HS-5 (cell line): ENCODE results near the gene CCNF.
"Not testable (repeated sequence)": the region's sequence is repeated elsewhere in the genome, so short reads cannot be mapped to it uniquely, and the experiment has no call there.

ENCODE experiments used
- DNase-seq: peaks from one replicate; pipeline ENCODE4 v3.0.0-alpha.2; 2012; ENCODE audit warnings: low read depth

Gene CCNF

DNA sequence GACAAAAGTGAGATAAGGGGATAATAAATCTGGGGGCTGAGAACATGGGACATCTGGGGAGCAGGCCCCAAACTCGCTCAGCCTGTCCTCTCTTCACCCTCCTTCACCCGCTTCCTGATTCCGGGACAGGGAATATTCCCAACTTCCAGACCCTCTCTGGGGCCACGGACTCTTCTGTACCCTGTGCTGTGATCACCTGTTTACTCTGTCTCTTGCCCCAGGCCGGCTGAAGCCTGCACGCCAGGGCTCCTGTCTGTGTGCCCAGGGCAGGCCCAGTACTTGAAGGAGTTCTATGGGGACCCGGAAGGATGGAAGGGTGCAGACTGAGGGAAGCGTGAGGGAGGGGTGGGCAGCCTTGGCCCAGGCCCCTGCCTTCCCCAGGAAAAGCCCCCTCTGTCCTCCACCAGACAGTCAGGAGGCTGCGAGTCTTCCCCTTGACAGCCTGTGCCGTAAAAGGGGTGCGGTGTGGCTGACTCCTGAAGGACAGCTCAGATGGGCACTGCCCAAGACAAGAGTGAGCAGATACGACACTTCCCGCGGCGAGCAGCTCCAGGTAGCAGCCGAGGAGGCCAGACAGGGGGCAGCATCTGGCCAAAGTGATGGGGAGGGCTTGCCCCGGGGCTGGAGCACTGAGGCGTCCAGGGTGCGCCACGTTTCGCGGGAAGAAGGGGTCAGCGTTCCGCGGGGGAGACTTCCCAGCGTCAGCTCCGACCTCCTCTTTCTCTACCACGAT lies 1.0 kb upstream of the CCNF start:
- DNase-seq, result no peak

DNA sequence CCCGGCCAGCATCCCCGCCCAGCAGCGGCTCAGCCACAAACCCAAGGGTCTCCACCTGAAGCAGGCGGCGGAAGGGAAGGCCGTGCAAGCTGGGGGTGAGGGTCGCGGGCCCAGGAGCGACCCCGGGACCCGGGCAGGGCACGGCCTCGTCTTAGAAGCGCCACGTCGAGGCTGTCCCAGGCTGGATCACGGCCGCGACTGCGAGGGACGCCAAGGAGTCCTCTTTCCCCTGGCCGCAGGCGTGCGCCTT lies 538 bp upstream of the CCNF start:
- DNase-seq, result no peak

DNA sequence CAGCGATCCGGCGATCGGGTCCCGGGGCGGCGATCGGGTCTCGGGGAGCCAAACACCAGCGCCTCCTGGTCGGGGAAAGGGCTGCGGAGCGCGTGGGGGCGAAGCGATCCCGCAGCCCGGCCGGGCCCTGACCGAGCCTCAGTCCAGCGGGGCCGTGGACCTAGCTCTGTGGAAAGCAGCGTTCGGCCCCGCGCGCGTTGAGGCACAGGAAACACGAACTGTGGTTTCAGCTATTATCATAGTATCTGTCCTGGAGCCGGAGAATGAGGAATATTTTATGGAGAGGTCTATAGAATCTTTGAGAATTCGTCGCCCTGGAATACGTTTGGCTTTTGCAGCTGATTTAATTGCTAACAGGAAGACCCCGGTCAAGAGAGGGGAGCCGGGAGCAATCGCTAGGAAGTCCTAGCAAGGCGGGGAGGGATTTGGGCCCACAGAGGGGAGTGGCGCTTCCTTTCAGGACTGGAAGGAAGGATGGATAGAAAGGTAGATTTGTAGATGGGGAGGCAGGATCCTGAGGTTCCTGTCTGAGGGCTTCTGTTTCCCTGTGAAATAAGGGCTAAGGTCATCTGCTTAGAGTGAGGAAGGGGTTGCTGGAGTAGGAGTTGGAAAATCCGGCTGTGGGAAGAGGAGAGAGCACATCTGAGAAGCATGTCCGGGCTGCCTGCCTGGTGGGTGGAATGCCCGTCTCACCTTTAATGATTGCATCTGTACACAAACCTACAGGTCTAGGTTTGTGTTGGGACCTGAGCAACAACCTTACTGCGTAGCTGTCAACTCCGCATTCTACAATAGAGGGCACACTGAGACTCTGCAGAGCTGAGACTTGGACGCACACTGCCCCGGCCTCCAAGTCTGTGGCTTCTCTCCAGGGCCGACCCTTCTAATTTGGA lies 770 bp downstream of the CCNF start:
- no peak for DNase-seq

DNA sequence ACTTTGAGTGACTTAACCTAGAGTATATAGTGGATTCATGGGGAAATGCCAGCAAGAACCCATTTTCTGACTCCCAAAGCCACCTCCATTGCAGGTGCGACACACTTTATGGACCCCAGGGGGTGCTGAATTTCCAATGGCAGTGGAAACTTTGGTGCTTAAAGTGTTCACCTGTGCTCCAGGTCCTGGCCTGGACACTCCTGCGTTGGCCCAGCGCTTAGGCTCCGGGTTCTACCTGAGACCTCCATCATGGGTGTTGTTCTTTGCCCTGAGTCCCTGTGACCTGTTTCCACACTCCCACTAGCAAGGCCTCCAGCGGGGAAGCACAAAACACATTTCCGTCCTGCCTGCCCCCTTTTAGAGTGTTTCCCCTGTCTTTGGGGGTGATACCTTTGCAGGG lies 3.0 kb downstream of the CCNF start:
- no peak for DNase-seq

DNA sequence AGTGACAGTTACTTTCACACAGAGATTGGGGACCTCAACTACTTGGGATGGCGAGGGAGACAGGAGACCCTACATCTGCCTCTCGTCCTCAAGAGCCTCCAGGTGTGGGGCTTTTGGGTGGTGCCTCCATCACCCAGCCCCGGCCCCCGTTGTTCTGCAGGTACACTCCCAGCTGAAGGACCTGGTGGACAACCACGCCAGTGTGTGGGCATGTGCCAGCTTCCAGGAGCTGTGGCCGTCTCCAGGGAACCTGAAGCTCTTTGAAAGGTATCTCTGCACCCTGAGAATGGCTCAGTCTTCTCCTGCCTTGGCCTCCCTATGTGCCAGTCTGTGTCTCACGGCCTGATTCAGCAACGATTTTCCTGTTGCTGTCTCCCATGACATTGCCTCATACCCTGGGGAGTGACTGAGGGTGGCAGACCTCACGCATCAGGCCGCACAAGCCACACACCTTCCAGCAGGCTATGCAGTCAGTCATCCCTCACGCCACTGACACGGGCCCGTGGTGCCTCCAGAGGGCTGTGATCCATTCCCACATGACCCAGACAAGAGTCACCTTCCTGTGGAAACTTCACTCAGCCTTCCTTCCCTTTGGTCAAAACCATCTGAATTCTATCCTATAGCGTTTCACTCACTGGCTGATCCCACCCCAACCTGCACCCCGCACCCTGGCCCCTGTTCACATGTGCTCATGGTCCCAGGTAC lies 3.7 kb downstream of the CCNF start:
- DNase-seq, result no peak

DNA sequence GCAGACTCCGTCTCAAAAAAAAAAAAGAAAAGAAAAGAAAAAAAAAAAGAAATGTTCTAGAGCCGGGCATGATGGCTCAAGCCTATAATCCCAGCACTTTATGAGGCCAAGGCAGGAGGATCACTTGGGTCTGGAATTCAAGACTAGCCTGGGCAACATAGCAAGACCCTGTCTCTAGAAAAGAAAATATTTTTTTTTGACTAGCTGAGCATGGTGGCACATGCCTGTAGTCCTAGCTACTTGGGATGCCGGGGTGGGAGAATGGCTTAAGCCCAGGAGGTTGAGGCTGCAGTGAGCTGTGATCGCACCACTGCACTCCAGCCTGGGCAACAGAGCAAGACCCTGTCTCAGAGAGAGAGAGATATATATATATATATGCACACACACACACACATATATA lies 6.0 kb downstream of the CCNF start:
- not testable (repeated sequence) for DNase-seq

DNA sequence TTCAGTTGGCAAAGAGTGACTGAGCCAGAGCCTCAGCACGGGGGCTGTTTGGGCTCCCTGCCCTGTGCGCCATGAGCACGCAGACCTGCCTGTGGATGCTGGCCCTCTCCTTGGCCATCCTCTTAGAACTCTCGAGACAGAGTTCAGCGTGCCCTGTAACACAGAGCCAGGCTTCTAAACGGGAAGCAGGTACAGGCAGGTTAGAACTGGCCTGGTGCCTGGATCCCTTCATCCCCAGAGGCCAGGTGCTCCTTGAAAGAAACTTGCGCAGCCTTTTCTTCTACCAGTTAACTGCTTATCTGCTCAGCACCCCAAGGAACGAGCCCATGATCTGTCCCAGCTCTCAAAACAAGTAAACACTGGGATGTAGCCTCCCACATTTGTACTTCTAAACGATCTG lies 6.9 kb downstream of the CCNF start:
- DNase-seq, result no peak

DNA sequence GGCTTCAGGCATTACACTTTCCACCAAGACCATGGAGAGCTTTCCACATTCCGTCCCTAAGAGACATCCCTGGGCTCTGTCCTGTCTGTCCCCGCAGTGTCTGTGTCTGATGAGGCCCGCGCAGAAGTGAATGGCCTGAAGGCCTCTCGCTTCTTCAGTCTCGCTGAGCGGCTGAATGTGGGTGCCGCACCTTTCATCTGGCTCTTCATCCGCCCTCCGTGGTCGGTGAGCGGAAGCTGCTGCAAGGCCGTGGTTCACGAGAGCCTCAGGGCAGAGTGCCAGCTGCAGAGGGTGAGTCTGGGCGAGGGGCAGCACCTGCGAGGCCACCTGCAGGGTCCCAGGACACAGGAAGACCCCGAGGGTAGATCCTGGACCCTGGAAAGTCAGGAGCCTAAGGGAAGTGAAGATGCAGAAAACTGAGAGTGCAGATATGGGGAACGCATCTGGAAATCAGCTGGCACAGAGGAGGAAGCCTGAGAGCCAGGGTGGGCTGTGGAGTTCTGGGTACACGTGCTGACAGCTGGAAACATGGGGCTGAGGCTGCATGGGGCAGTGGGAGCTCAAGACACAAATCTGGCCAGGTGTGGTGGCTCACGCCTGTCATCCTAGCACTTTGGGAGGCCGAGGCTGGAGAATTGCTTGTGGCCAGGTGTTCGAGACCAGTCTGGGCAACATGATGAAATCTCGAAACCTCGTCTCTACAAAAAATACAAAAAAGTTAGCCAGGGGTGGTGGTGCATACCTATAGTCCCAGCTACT lies 8.0 kb downstream of the CCNF start:
- DNase-seq, result no peak

DNA sequence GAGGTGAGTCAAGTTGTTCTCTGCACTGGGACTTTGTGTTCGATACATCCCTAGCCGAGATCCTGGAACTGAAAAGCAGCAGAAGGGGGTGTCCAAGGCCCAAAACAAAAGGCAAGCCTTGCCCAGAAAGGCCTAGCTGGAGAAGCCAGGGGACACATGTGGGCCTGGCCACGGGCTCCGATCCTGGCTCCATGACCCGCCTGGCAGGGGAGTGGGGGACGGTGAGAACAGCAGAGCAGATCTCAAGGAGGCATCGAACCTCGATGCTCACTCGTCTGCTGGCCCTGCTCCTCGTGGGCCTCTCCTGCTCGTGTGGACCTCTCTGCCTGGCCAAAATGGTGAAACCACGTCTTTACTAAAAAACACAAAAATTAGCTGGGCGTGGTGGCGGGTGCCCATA lies 8.9 kb downstream of the CCNF start:
- DNase-seq, result no peak

DNA sequence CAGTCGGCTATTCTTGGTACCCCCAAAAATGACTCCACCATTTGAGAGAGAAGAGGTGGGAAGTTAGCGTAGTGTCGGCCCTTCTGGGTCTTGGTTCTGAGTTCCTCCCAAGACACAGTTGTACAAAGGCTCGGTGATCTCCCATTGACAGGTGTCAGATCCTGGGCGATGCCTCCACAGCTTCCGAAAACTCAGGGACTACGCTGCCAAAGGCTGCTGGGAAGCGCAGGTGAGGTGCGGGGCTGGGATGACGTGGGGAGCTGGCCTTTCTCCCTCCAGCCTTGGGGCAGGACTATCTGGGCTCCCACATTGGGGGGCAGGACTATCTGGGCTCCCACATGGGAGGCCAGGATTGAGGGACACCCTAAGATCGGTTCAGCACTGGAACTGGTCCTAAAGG lies 10.4 kb downstream of the CCNF start:
- no peak for DNase-seq

DNA sequence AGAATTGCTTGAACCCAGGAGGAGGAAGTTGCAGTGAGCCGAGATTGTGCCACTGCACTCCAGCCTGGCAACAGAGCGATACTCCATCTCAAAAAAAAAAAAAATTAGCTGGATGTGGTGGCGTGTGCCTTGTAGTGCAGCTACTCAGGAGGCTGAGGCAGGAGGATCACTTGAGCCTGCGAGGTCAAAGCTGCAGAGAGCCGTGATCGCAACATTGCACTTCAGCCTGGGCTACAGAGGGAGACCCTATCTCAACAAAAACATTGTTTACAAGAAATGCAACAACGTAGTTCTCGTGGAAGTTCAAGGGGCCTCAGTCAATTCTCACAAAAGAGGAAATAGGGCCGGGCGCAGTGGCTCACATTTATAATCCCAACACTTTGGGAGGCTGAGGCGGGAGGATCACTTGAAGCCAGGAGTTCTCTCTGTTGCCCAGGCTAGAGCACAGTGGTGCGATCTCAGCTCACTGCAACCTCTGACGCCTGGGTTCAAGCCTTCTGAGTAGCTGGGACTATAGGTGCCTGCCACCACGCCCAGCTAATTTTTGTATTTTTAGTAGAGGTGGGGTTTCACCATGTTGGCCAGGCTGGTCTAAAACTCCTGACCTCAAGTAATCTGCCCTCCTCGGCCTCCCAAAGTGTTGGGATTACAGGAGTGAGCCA lies 12.0 kb downstream of the CCNF start:
- DNase-seq, result not testable (repeated sequence)

DNA sequence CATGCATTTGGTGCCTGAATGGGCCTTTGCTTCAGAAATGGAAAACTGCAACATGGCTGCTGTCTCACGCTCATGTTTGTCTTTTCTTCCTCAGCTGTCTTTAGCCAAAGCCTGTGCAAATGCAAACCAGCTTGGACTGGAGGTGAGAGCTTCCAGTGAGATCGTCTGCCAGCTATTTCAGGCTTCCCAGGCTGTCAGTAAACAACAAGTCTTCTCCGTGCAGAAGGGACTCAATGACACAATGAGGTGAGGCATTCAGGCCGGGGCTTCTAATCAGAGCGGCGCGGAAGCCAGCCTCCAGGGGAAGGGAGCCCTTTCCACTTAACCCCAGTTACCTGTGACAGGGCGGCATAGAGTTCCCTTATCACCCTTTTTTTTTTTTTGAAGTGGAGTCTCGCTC lies 14.3 kb downstream of the CCNF start:
- no peak for DNase-seq

DNA sequence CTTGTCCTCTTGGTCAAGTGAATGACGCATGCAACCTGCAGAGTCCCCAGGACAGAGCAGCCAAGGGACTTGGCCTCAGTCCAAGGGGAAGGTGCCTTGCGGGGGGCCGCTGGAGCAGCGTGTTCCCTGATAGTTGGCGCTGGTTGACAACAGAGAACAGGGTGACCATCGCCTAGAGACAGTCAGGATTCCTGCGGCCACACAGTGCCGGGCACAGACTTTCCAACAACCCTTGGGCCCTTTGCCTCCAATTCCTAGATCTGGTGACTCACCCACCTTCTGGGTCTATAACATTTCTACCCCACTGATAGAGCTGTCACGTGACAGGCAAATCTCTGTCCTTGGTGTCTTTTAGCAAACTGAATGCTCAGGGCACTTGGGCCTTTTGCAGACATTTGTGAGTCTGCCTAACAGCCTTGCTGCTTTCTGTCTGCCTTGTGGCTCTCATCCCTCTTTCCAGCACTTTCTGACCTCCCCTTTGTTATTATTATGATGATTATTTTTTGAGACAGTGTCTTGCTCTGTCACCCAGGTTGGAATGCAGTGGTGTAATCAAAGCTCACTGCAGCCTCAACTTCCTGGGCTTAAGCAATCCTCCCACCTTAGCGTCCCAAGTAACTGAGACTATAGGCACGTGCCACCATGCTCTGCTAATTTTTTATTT lies 18.8 kb downstream of the CCNF start:
- no peak for DNase-seq

DNA sequence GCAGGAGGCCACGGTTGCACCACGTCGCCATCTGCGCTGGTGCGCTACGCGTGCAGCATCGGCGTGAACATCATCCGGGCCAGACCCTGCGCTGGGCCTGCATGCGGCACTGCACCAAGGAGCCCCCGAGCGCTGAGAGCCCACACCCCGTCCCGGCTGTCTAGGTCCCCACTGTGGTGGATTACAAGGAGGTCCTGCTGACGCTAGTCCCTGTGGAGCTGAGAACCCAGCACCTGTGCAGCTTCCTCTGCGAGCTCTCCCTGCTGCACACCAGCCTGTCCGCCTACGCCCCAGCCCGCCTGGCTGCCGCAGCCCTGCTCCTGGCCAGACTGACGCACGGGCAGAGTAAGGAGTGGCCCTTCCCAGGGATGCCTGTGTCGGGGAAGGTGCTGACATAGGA lies 19.9 kb downstream of the CCNF start:
- DNase-seq, result no peak

DNA sequence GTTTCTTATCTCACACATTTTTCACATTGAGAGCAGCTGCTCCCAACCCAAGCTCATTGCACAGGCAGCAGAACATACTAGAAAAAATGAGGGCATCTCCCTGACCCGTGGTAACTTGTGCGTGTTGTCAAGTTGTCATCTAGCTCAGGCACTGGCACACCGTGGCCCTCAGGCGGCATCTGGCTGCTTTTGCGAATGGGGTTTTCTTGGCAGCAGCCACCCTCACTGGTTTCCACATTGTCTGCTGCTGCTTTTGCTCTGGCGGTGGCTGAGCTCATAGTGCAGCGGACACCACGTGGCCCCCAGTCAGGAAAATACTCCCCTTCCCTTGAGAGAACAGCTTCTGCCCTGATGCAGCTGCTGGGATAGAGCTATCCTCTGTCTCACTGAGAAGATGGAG lies 21.3 kb downstream of the CCNF start:
- no peak for DNase-seq

DNA sequence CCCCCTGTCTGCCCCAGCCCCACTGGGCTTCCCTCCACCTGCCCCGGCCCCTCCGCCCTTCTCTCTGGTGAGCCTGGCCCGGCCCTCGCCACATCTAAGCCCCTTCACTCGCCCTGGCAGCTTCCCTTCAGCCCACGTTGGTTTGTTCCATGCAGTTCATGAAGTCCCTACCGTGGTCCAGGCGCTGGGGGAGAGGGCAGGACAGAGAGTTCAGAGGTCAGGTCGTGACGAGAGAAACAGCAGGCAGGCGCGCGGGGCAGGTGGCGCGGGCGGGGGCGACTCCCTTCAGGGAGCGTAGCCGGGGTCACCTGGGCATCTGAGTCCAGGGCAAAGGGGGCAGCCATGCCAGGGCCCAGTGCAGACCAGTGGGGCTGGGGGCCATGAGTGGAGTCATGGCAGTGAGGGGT lies 21.7 kb downstream of the CCNF start:
- no peak for DNase-seq

DNA sequence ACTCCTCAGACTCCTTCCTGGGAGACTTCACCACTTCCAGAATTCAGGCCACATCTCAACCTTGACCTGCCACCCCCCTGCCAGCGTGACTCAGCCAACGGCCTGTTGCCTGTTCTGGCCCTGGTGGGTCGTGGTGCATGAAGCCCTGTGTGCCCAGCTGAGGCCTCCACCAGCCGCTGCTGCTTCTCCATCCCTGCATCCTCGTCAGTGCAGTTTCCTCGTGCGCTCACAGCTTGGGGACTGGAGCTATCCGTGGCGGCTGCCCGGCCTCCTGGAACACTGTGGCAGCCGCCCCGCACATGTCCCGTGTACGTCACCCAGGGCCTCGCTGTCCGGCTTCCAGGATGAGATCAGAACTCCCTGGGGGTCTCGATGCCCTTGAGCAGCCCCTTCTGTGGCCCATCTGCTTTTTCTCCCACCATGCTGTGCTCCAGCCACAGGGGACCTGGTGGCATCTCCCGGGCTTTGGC lies 22.6 kb downstream of the CCNF start:
- no peak for DNase-seq

DNA sequence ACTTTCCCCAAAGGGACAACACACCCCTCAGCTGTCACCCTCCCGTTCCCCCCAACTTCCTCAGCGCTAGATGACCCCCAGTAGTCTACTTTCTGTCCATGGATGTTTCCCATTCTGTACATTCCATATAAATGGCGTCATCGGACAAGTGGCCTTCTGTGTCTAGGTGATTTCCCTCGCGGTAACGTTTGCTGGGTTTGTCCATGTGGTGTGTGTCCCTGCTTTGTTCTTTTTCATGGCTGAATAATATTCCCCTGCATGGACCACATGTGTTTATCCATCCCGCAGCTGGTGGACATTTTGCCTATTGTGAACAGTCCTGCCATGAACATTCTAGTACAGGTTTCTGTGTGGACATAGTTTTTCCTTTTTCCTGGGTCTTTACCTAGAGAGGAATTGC lies 23.4 kb downstream of the CCNF start:
- no peak for DNase-seq

DNA sequence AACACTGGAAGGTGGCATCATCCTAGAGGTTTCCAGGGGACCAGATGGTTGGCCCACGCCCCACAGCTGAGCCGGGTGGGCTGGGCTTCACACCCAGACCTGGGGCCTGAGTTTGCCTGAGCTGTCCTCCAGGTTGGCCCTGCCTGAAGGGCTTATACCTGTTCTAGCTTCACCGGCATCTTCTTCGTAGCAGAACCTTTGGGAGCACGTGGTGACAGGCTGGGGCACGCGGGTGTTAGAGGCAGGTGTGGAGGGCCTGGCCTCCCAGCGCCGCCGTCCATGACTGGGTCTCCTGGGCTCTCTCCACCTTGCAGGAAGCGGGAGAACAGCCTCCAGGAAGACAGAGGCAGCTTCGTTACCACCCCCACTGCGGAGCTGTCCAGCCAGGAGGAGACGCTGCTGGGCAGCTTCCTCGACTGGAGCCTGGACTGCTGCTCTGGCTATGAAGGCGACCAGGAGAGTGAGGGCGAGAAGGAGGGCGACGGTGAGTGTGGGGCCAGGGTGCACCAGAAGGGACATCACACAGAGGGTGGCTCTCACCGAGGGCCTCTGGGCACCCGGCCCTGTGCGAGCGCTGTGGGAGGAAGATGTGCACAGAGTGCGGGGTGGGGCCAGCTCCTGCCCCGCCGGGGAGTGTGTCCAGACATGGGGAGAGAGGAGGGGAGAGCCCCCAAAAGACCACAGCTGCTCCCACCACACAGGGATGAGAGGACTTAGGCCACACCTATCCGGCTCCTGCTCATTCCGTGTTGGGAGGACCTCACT lies 26.0 kb downstream of the CCNF start:
- no peak for DNase-seq

DNA sequence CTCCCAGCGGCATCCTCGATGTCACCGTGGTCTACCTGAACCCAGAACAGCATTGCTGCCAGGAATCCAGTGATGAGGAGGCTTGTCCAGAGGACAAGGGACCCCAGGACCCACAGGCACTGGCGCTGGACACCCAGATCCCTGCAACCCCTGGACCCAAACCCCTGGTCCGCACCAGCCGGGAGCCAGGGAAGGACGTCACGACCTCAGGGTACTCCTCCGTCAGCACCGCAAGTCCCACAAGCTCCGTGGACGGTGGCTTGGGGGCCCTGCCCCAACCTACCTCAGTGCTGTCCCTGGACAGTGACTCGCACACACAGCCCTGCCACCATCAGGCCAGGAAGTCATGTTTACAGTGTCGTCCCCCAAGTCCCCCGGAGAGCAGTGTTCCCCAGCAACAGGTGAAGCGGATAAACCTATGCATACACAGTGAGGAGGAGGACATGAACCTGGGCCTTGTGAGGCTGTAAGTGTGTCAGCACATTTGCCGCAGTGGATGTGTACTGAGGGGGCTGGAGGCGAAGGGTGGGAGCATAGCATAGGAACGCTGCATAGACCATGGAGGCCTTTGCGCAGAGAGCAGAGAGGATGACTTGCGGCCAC lies 27.4 kb downstream of the CCNF start:
- no peak for DNase-seq
